ENCODE results near the gene RASGRP3. TPM values are rescaled to one million over a fixed set of nuclear protein-coding genes. Genes with fewer than 3 reads are reported as not detected.

RASGRP3 gene
- total and polyA plus RNA-seq, 2 donors (not counting 3 experiments of a cell fraction or from before 2014, with no cell fraction given) = 16.0 to 39.6 TPM

- DNase-seq (ENCODE audit: low read depth, low spot score) (no peak), FAIRE-seq (no peak)
- H3K27me3 ChIP-seq (ENCODE audit: control insufficient read depth in 2 of 2, insufficient read depth in 2 of 2, low read length in 2 of 2) = peaks cover 0 to 4% of the 10 kb centered on the region in 2 experiments
- no peaks in the 10 kb centered on the region for H4K20me1 ChIP-seq (replicated peaks; ENCODE audit: control insufficient read depth, extremely low read depth, insufficient read depth, low read length)
- dilution Hi-C loops (cut with MboI; ENCODE audit: extremely low pct_ligation_motif_present, low sequenced_read_pairs) (no loop called here), intact Hi-C loops (cut with micrococcal nuclease) (no loop called here)
- H3K27ac ChIP-seq (ENCODE audit: insufficient read depth, low read depth, low read length) = no peak overlapping the region
- H3K9me1 ChIP-seq (replicated peaks; ENCODE audit: control insufficient read depth, extremely low read depth, insufficient read depth, low read length) = no peaks in the 10 kb centered on the region
- H3K79me2 ChIP-seq (ENCODE audit: control insufficient read depth, insufficient read depth, low read length) = no peaks in the 10 kb centered on the region
- no TSS peak for BruUV-seq (replicated peaks)
- POLR2A ChIA-PET = no interaction called here
- H3K4me3 ChIP-seq (replicated peaks in 1 of 3; ENCODE audit: insufficient read depth in 1 of 3, low read depth in 1 of 3, low read length in 3 of 3) = no peak overlapping the region
- CTCF ChIA-PET = no interaction called here
- no peak overlapping the region for H3K9ac ChIP-seq (replicated peaks; ENCODE audit: extremely low read depth, insufficient read depth, low read length)
- H2AFZ ChIP-seq (ENCODE audit: low read depth, low read length) = no peak overlapping the region
- no peak for TF ChIP-seq EZH2 (IDR thresholded peaks at IDR 0.05; ENCODE audit: borderline replicate concordance, low read depth, low read length, severe bottlenecking)
- no peak for TF ChIP-seq MYC (IDR thresholded peaks at IDR 0.05; ENCODE audit: low read depth, low read length)
- no peak for TF ChIP-seq FOS (IDR thresholded peaks at IDR 0.05; ENCODE audit: borderline replicate concordance, insufficient read depth, low read length)
- H3K36me3 ChIP-seq (ENCODE audit: control insufficient read depth in 2 of 2, extremely low read depth in 1 of 2, insufficient read depth in 2 of 2, low read length in 2 of 2) = no peaks in the 10 kb centered on the region
- no peak overlapping the region for H3K4me2 ChIP-seq (ENCODE audit: insufficient read depth, low read length)
- H3K9me3 ChIP-seq (replicated peaks; ENCODE audit: control insufficient read depth, insufficient read depth, low read length) = no peaks in the 10 kb centered on the region
- H3K4me1 ChIP-seq (ENCODE audit: control insufficient read depth, extremely low read depth, insufficient read depth, low read length) = no peaks in the 10 kb centered on the region
Observed at GRCh38 chr2:33605056-33605455, 128.6 kb downstream of the RASGRP3 start.

- dilution Hi-C loops (cut with MboI; ENCODE audit: extremely low pct_ligation_motif_present, low sequenced_read_pairs) = no loop called here
- Histone ChIP-seq H4K20me1 (replicated peaks; ENCODE audit: control insufficient read depth, extremely low read depth, insufficient read depth, low read length) (no peaks in the 10 kb centered on the region), H3K9ac (replicated peaks; ENCODE audit: extremely low read depth, insufficient read depth, low read length) (no peak overlapping the region), H3K27ac (ENCODE audit: insufficient read depth, low read depth, low read length) (no peak overlapping the region), H3K9me3 (replicated peaks; ENCODE audit: control insufficient read depth, insufficient read depth, low read length) (no peaks in the 10 kb centered on the region), H3K79me2 (ENCODE audit: control insufficient read depth, insufficient read depth, low read length) (no peaks in the 10 kb centered on the region), H3K27me3 (ENCODE audit: control insufficient read depth in 2 of 2, insufficient read depth in 2 of 2, low read length in 2 of 2) (peaks cover 0 to 4% of the 10 kb centered on the region in 2 experiments), H3K36me3 (ENCODE audit: control insufficient read depth in 2 of 2, extremely low read depth in 1 of 2, insufficient read depth in 2 of 2, low read length in 2 of 2) (no peaks in the 10 kb centered on the region), H3K4me3 (replicated peaks in 1 of 3; ENCODE audit: insufficient read depth in 1 of 3, low read depth in 1 of 3, low read length in 3 of 3) (no peak overlapping the region), H3K4me2 (ENCODE audit: insufficient read depth, low read length) (no peak overlapping the region), H2AFZ (ENCODE audit: low read depth, low read length) (no peak overlapping the region), H3K4me1 (ENCODE audit: control insufficient read depth, extremely low read depth, insufficient read depth, low read length) (no peaks in the 10 kb centered on the region), H3K9me1 (replicated peaks; ENCODE audit: control insufficient read depth, extremely low read depth, insufficient read depth, low read length) (no peaks in the 10 kb centered on the region)
- POLR2A ChIA-PET = no interaction called here
- FAIRE-seq = no peak
- TF ChIP-seq GATA2 (IDR thresholded peaks at IDR 0.05; ENCODE audit: insufficient read depth, insufficient read length, low read depth, low read length) = no peak
- no peak for TF ChIP-seq POLR2A (IDR thresholded peaks at IDR 0.05; ENCODE audit: low read depth, low read length)
- no peak for TF ChIP-seq MYC (IDR thresholded peaks at IDR 0.05; ENCODE audit: low read depth, low read length)
- no peak for TF ChIP-seq POLR2AphosphoS5 (IDR thresholded peaks at IDR 0.05; ENCODE audit: insufficient read depth, low read depth, low read length)
- TF ChIP-seq, protein P1, sequence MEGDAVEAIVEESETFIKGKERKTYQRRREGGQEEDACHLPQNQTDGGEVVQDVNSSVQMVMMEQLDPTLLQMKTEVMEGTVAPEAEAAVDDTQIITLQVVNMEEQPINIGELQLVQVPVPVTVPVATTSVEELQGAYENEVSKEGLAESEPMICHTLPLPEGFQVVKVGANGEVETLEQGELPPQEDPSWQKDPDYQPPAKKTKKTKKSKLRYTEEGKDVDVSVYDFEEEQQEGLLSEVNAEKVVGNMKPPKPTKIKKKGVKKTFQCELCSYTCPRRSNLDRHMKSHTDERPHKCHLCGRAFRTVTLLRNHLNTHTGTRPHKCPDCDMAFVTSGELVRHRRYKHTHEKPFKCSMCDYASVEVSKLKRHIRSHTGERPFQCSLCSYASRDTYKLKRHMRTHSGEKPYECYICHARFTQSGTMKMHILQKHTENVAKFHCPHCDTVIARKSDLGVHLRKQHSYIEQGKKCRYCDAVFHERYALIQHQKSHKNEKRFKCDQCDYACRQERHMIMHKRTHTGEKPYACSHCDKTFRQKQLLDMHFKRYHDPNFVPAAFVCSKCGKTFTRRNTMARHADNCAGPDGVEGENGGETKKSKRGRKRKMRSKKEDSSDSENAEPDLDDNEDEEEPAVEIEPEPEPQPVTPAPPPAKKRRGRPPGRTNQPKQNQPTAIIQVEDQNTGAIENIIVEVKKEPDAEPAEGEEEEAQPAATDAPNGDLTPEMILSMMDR (IDR thresholded peaks at IDR 0.05; ENCODE audit: extremely low read depth in 1 of 2, insufficient read depth in 1 of 2, low read depth in 1 of 2, low read length in 2 of 2) = no peak
- TF ChIP-seq EZH2 (IDR thresholded peaks at IDR 0.05; ENCODE audit: borderline replicate concordance, low read depth, low read length, severe bottlenecking) = no peak
- TF ChIP-seq, protein P2, sequence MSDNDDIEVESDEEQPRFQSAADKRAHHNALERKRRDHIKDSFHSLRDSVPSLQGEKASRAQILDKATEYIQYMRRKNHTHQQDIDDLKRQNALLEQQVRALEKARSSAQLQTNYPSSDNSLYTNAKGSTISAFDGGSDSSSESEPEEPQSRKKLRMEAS (IDR thresholded peaks at IDR 0.05; ENCODE audit: insufficient read depth, insufficient read length) = no peak
- TF ChIP-seq FOS (IDR thresholded peaks at IDR 0.05; ENCODE audit: borderline replicate concordance, insufficient read depth, low read length) = no peak
- no peak for TF ChIP-seq JUN (IDR thresholded peaks at IDR 0.05; ENCODE audit: borderline replicate concordance, insufficient read depth, insufficient read length, low read depth)
- DNase-seq (ENCODE audit: low read depth, low spot score) = no peak
- CTCF ChIA-PET = no interaction called here
- no TSS peak for BruUV-seq (replicated peaks)
- intact Hi-C loops (cut with micrococcal nuclease) = no loop called here
Observed at GRCh38 chr2:33606100-33606499, 129.7 kb downstream of the RASGRP3 start.

Data from endothelial cell of umbilical vein (primary cell).